Measurements from ENCODE around the gene KIAA1191.

Gene KIAA1191

DNA sequence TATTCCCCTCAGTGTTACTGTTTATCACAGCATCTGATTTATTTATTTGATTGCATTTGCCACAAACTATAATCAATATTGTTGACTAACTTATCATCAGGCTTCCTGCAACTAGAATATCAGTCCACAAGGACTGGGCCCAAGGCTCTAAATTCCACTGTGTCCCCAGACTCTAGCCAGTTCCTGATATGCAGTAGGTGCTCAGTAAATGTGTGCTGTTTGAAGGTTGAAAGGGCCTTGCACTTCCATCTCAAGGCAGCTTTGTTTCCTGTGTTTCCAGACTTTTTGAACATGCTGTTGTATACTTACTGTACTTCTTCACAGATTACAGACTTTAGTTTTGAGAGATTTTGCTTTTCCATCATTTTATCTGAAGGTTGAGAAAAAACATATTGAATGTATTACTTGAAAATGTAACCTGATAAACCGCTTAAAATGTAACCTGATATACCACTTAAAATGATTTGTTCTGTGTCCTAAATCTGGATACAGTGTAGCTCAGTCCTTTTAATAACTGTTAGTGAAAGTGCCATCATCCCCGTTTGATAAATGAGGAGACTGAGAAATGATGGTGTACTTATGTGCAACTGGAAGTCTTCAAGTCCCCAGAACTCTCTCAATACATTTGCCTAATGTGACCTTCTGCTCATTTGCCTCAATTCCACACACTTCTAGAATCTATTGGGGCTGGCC lies 18.7 kb downstream of the KIAA1191 start:
- H3K27me3 Mint-ChIP-seq (ENCODE audit: low read depth) = no peaks in the 10 kb centered on the region
- H3K36me3 Mint-ChIP-seq (ENCODE audit: low read depth) = peaks cover 75% of the 10 kb centered on the region
- TF ChIP-seq, protein P1, sequence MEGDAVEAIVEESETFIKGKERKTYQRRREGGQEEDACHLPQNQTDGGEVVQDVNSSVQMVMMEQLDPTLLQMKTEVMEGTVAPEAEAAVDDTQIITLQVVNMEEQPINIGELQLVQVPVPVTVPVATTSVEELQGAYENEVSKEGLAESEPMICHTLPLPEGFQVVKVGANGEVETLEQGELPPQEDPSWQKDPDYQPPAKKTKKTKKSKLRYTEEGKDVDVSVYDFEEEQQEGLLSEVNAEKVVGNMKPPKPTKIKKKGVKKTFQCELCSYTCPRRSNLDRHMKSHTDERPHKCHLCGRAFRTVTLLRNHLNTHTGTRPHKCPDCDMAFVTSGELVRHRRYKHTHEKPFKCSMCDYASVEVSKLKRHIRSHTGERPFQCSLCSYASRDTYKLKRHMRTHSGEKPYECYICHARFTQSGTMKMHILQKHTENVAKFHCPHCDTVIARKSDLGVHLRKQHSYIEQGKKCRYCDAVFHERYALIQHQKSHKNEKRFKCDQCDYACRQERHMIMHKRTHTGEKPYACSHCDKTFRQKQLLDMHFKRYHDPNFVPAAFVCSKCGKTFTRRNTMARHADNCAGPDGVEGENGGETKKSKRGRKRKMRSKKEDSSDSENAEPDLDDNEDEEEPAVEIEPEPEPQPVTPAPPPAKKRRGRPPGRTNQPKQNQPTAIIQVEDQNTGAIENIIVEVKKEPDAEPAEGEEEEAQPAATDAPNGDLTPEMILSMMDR (IDR thresholded peaks at IDR 0.05; ENCODE audit: unreplicated experiment in 3 of 3) = no peak
- H3K27ac Mint-ChIP-seq = peak overlapping the region in 1 of 3 experiments; percentile 48
- H3K4me3 Mint-ChIP-seq = no peak overlapping the region
- H3K9me3 Mint-ChIP-seq = no peaks in the 10 kb centered on the region
- peaks cover 8% of the 10 kb centered on the region for H3K4me1 Mint-ChIP-seq

- Mint-ChIP-seq H3K4me1 (peaks cover 8% of the 10 kb centered on the region), H3K4me3 (no peak overlapping the region), H3K27ac (peak overlapping the region in 1 of 3 experiments; percentile 39), H3K9me3 (no peaks in the 10 kb centered on the region), H3K36me3 (ENCODE audit: low read depth) (peaks cover 73% of the 10 kb centered on the region), H3K27me3 (ENCODE audit: low read depth) (no peaks in the 10 kb centered on the region)
- TF ChIP-seq, protein P1 (IDR thresholded peaks at IDR 0.05; ENCODE audit: unreplicated experiment in 3 of 3) = no peak
Observed at GRCh38 chr5:176342158-176342483, 19.4 kb downstream of the KIAA1191 start.

GRCh38 chr5:176341325-176342157 lies 20.0 kb downstream of the KIAA1191 start:
- peak overlapping the region in 1 of 3 experiments; percentile 39 for H3K27ac Mint-ChIP-seq
- H3K36me3 Mint-ChIP-seq (ENCODE audit: low read depth) = peaks cover 76% of the 10 kb centered on the region
- H3K9me3 Mint-ChIP-seq = no peaks in the 10 kb centered on the region
- H3K4me1 Mint-ChIP-seq = peaks cover 8% of the 10 kb centered on the region
- H3K4me3 Mint-ChIP-seq = no peak overlapping the region
- TF ChIP-seq, protein P1 (IDR thresholded peaks at IDR 0.05; ENCODE audit: unreplicated experiment in 3 of 3) = no peak
- no peaks in the 10 kb centered on the region for H3K27me3 Mint-ChIP-seq (ENCODE audit: low read depth)

GRCh38 chr5:176339304-176339703 lies 22.3 kb downstream of the KIAA1191 start:
- Mint-ChIP-seq H3K27ac (no peak overlapping the region), H3K36me3 (ENCODE audit: low read depth) (peaks cover 65% of the 10 kb centered on the region), H3K9me3 (no peaks in the 10 kb centered on the region), H3K4me1 (peaks cover 8% of the 10 kb centered on the region), H3K4me3 (no peak overlapping the region), H3K27me3 (ENCODE audit: low read depth) (no peaks in the 10 kb centered on the region)
- TF ChIP-seq, protein P1 (IDR thresholded peaks at IDR 0.05; ENCODE audit: unreplicated experiment in 3 of 3) = no peak

DNA sequence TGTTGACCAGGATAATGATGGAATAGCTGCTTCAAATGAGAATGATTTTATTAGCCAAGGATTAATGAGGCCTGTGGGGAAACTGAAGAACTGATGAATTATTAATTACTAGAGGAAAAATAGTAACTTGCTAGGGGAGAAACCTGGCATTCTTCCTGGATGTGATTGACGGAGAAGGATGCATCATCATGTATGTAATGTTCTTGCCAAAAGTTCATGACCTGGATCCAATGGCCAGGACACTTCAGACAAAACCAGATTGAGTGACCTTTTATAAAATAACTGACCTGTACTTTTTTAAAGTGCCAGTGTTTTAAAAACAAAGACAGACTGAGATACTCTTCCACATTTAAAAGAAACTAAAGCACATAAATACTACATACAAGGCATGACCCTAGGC lies 23.7 kb downstream of the KIAA1191 start:
- H3K4me3 Mint-ChIP-seq = no peak overlapping the region
- H3K27ac Mint-ChIP-seq = no peak overlapping the region
- H3K36me3 Mint-ChIP-seq (ENCODE audit: low read depth) = peaks cover 64% of the 10 kb centered on the region
- peaks cover 3% of the 10 kb centered on the region for H3K9me3 Mint-ChIP-seq
- H3K4me1 Mint-ChIP-seq = peaks cover 8% of the 10 kb centered on the region
- TF ChIP-seq, protein P1 (IDR thresholded peaks at IDR 0.05; ENCODE audit: unreplicated experiment in 3 of 3) = no peak
- H3K27me3 Mint-ChIP-seq (ENCODE audit: low read depth) = no peaks in the 10 kb centered on the region

All from nephron (organoid).